ACC112 (cell line): ENCODE results near the gene AKT1.
A peak's percentile ranks its signal among the peaks of the same experiment; 100 is the strongest.
"Not testable (repeated sequence)": the region's sequence is repeated elsewhere in the genome, so short reads cannot be mapped to it uniquely, and the experiment has no call there.

Experiments used
- H2AFZ ChIP-seq: fragments of 200-600 bp; sonication (generic); one replicate; pipeline ENCODE4 v1.6.0; 2017; ENCODE audit warnings: antibody characterized with exemption, low read length; ENCODE audit not compliant: unreplicated experiment
- H3K27ac ChIP-seq: fragments of 200-600 bp; sonication (generic); 2 replicates; pipeline ENCODE4 v1.5.1; 2014; ENCODE audit warnings: low read depth, mild to moderate bottlenecking, antibody characterized with exemption, low read length, moderate library complexity
- H3K27me3 ChIP-seq: fragments of 200-600 bp; sonication (generic); 2 replicates; pipeline ENCODE4 v1.6.1; 2014; ENCODE audit warnings: mild to moderate bottlenecking, antibody characterized with exemption, low read length, moderate library complexity, mixed read lengths; ENCODE audit not compliant: insufficient read depth
- H3K36me3 ChIP-seq: fragments of 200-600 bp; sonication (generic); 2 replicates; pipeline ENCODE4 v1.6.1; 2016; ENCODE audit warnings: mild to moderate bottlenecking, antibody characterized with exemption, low read length, moderate library complexity, mixed read lengths; ENCODE audit not compliant: insufficient read depth
- H3K4me1 ChIP-seq: fragments of 200-600 bp; sonication (generic); one replicate; pipeline ENCODE4 v1.6.1; 2016; ENCODE audit warnings: low read length, mixed read lengths; ENCODE audit not compliant: insufficient read depth, unreplicated experiment, control insufficient read depth
- H3K4me3 ChIP-seq: fragments of 200-600 bp; sonication (generic); 2 replicates; pipeline ENCODE4 v1.5.1; 2014; ENCODE audit warnings: mild to moderate bottlenecking, low read depth, low read length
- H3K79me2 ChIP-seq: fragments of 200-600 bp; sonication (generic); one replicate; pipeline ENCODE4 v1.6.0; 2016; ENCODE audit warnings: low read length; ENCODE audit not compliant: control insufficient read depth, unreplicated experiment, insufficient read depth

AKT1 gene

GRCh38 chr14:104731320-104732294, 63.9 kb downstream of the AKT1 start:
- Histone ChIP-seq H3K4me1 (peaks cover 32% of the 10 kb centered on the region), H3K27me3 (no peaks in the 10 kb centered on the region), H3K79me2 (no peaks in the 10 kb centered on the region), H3K27ac (no peak overlapping the region), H3K4me3 (no peak overlapping the region), H3K36me3 (no peaks in the 10 kb centered on the region), H2AFZ (no peak overlapping the region)

GRCh38 chr14:104730487-104730886, 65.1 kb downstream of the AKT1 start:
- Histone ChIP-seq H2AFZ (no peak overlapping the region), H3K79me2 (no peaks in the 10 kb centered on the region), H3K27me3 (no peaks in the 10 kb centered on the region), H3K36me3 (no peaks in the 10 kb centered on the region), H3K4me1 (peaks cover 31% of the 10 kb centered on the region), H3K4me3 (no peak overlapping the region), H3K27ac (no peak overlapping the region)

- Histone ChIP-seq H3K4me1 (peaks cover 33% of the 10 kb centered on the region), H3K36me3 (no peaks in the 10 kb centered on the region), H2AFZ (no peak overlapping the region), H3K27me3 (no peaks in the 10 kb centered on the region), H3K27ac (no peak overlapping the region), H3K4me3 (no peak overlapping the region), H3K79me2 (no peaks in the 10 kb centered on the region)
Observed at GRCh38 chr14:104729835-104730181, 65.7 kb downstream of the AKT1 start.

- not testable (repeated sequence) for H3K4me3 ChIP-seq, H3K27ac ChIP-seq, H2AFZ ChIP-seq, H3K27me3 ChIP-seq, H3K79me2 ChIP-seq, H3K36me3 ChIP-seq
- H3K4me1 ChIP-seq, result peaks cover 38% of the 10 kb centered on the region
Observed at GRCh38 chr14:104729176-104729834, 66.2 kb downstream of the AKT1 start.

GRCh38 chr14:104728631-104729030, 66.9 kb downstream of the AKT1 start:
- H3K27me3 ChIP-seq, result no peaks in the 10 kb centered on the region
- no peak overlapping the region for H2AFZ ChIP-seq
- no peak overlapping the region for H3K27ac ChIP-seq
- peaks cover 38% of the 10 kb centered on the region for H3K4me1 ChIP-seq
- H3K4me3 ChIP-seq, result no peak overlapping the region
- no peaks in the 10 kb centered on the region for H3K36me3 ChIP-seq
- H3K79me2 ChIP-seq, result no peaks in the 10 kb centered on the region

- no peak overlapping the region for H3K27ac ChIP-seq
- H3K27me3 ChIP-seq, result no peaks in the 10 kb centered on the region
- H3K79me2 ChIP-seq, result no peaks in the 10 kb centered on the region
- no peak overlapping the region for H2AFZ ChIP-seq
- H3K36me3 ChIP-seq, result no peaks in the 10 kb centered on the region
- H3K4me1 ChIP-seq, result peaks cover 34% of the 10 kb centered on the region
- H3K4me3 ChIP-seq, result no peak overlapping the region
Observed at GRCh38 chr14:104726600-104727451, 68.7 kb downstream of the AKT1 start.

- peaks cover 36% of the 10 kb centered on the region for H3K4me1 ChIP-seq
- H3K4me3 ChIP-seq, result peak overlapping the region; percentile 83
- no peak overlapping the region for H2AFZ ChIP-seq
- no peaks in the 10 kb centered on the region for H3K27me3 ChIP-seq
- no peaks in the 10 kb centered on the region for H3K79me2 ChIP-seq
- no peak overlapping the region for H3K27ac ChIP-seq
- no peaks in the 10 kb centered on the region for H3K36me3 ChIP-seq
Observed at GRCh38 chr14:104725772-104726548, 69.6 kb downstream of the AKT1 start.

- peak overlapping the region; percentile 83 for H3K4me3 ChIP-seq
- H3K27ac ChIP-seq, result no peak overlapping the region
- no peaks in the 10 kb centered on the region for H3K27me3 ChIP-seq
- peaks cover 36% of the 10 kb centered on the region for H3K4me1 ChIP-seq
- no peaks in the 10 kb centered on the region for H3K79me2 ChIP-seq
- H2AFZ ChIP-seq, result no peak overlapping the region
- H3K36me3 ChIP-seq, result no peaks in the 10 kb centered on the region
Observed at GRCh38 chr14:104724981-104725771, 70.4 kb downstream of the AKT1 start.

- H3K27ac ChIP-seq, result 0 out of 2 replicates have a peak overlapping the region, but pooled peaks have one; percentile 3
- peak overlapping the region; percentile 83 for H3K4me3 ChIP-seq
- no peaks in the 10 kb centered on the region for H3K79me2 ChIP-seq
- no peak overlapping the region for H2AFZ ChIP-seq
- no peaks in the 10 kb centered on the region for H3K27me3 ChIP-seq
- peaks cover 36% of the 10 kb centered on the region for H3K4me1 ChIP-seq
- no peaks in the 10 kb centered on the region for H3K36me3 ChIP-seq
Observed at GRCh38 chr14:104724407-104724980, 71.1 kb downstream of the AKT1 start.
